Aorta (tissue), 5 donors: ENCODE results near the gene LAMA3. TPM values are rescaled to one million over a fixed set of nuclear protein-coding genes. Genes with fewer than 3 reads are reported as not detected.

Experiments
- ATAC-seq: fragments of 200-7000 bp; cut with Tn5 transposase; one replicate; pipeline ENCODE4 v1.9.1; 2022; ENCODE audit warnings: moderate library complexity; ENCODE audit not compliant: low FRiP score
- DNase-seq, 2 donors: peaks; one replicate each; pipeline ENCODE4 v3.0.0-alpha.2; 2020
- H3K27ac ChIP-seq, 2 donors: one replicate each; pipeline ENCODE4 v1.5.1; 2013; ENCODE audit warnings: low read length in 2 of 2, mild to moderate bottlenecking in 2 of 2, moderate library complexity in 2 of 2, control low read depth in 1 of 2, inconsistent platforms in 1 of 2, low read depth in 1 of 2
- H3K27me3 ChIP-seq, 2 donors: one replicate each; pipeline ENCODE4 v1.6.1; 2013; ENCODE audit warnings: control low read depth in 1 of 2, low read length in 1 of 2, mild to moderate bottlenecking in 1 of 2, moderate library complexity in 1 of 2; ENCODE audit not compliant: insufficient read depth in 2 of 2, control insufficient read depth in 1 of 2
- H3K36me3 ChIP-seq, 2 donors: one replicate each; pipeline ENCODE4 v1.6.1; 2013; ENCODE audit warnings: control low read depth in 1 of 2, low read length in 1 of 2, mild to moderate bottlenecking in 1 of 2; ENCODE audit not compliant: insufficient read depth in 2 of 2, control insufficient read depth in 1 of 2
- H3K4me1 ChIP-seq, 2 donors: one replicate each; pipeline ENCODE4 v1.6.1; 2013; ENCODE audit warnings: low read length in 2 of 2, control low read depth in 1 of 2, mild to moderate bottlenecking in 1 of 2, moderate library complexity in 1 of 2; ENCODE audit not compliant: insufficient read depth in 2 of 2, control insufficient read depth in 1 of 2
- H3K4me3 ChIP-seq, 2 donors: one replicate each; pipeline ENCODE4 v1.5.1; 2013; ENCODE audit warnings: low read length in 2 of 2, control low read depth in 1 of 2, mild to moderate bottlenecking in 1 of 2
- H3K9me3 ChIP-seq: one replicate; pipeline ENCODE4 v1.6.1; 2013; ENCODE audit warnings: mild to moderate bottlenecking, low read length; ENCODE audit not compliant: control insufficient read depth
- WGBS, 2 donors: extraction: QIAGEN DNeasy Blood & Tissue Kit; methylation state at CpG; one replicate each; pipeline ENCODE4 v1.1.7; 2013; 5-methylcytosine and 5-hydroxymethylcytosine counted together
- intact Hi-C, 2 donors: fragments of 100-400 bp; cut with DNase I; formaldehyde crosslinking; loops; one replicate each; pipeline versions ENCODE4 v1.14.2 to v1.15.0; 2022
- polyA plus RNA-seq, 2 donors: library from polyadenylated mRNA; stranded (reverse); fragments of 200-250 nt; gene quantifications; one replicate each; pipeline ENCODE4 v1.2.3, GENCODE V29; 2013
- total RNA-seq, 2 donors: library from RNA; stranded (reverse); fragmentation: NEBNext Ultra II Directional; extraction: Animal tissue kit (Norgen Biotek cat#: 25700); gene quantifications; one replicate each; pipeline ENCODE4 v1.2.1, GENCODE V29; 2021
- donor health status: healthy with polysubstance abuse.
- donor health status: Bipolar disorder and iron deficiency.
- donor health status: DM: no; HTN: no; CAD: no.
- donor health status: DM: no; HTN: no; CAD: no.
- donor health status: DM: yes; HTN: yes; CAD: no.

The LAMA3 gene
- total and polyA plus RNA-seq, 4 donors = 3.4 to 29.0 (median 17.6) TPM

DNA sequence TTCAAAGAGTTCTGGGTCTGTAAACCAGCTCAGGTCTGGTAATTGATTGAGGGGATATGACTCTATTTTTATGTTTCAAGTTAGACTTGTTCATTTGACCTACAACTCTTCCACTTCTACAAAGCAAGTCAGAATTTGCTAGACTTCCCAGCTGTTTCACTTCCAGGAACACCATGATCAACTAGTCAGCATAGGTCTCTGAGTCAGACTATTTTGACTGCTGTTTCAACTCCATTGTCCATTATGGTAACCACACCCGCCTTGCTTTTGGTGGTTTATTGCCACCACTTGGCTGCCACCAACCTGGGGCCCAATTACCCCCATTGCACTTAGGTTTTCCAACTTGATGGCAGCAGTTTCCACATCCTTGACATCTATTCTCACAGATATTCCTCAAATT, 116.6 kb downstream of the LAMA3 start:
- WGBS, 2 donors = 87 to 100% methylated on average over 1 of the region's 1 CpG
- no peak for DNase-seq
- Histone ChIP-seq H3K36me3 (no peaks in the 10 kb centered on the region), H3K4me3 (no peak overlapping the region), H3K27me3 (no peaks in the 10 kb centered on the region), H3K4me1 (no peaks in the 10 kb centered on the region), H3K27ac (no peak overlapping the region), H3K9me3 (no peaks in the 10 kb centered on the region)
- intact Hi-C loops = no loop called here
- no peak for ATAC-seq

DNA sequence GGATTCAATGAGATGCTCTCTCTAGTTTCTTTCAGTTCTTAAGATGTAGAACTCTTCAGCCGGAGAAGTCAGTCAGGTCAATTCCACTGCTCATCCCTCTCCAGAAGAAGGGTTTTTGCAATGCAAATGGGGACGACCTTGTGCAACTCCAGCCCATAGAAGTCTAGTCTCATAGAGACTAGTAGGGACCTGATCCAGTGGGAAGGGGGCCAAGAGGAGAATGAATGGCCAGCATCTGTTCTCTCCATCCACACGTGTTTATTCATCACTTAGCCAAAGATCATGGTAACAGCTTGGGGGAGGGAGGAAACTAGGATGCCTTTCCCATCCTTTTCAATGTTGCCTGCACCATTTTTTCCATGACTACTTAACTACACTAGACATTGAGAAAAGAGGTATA, 120.2 kb downstream of the LAMA3 start:
- no peak overlapping the region for H3K4me3 ChIP-seq
- DNase-seq (no peak), ATAC-seq (no peak)

DNA sequence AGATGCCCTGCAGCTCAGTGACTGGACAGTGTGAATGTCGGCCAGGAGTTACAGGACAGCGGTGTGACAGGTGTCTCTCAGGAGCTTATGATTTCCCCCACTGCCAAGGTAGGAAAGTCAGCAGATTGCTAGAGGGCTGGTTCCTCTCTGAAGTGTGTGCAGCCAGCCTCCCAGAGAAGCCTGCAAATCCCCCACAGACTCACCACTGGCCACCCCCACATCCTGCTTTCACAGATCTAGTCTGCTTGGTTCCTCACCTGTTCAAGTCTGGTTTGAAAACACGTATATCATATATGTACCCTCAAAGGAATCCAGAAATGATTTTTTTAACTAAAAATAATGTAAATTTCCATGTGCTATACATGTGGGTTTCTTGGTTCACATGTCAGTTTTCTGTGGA, 121.1 kb downstream of the LAMA3 start:
- H3K27ac ChIP-seq = no peak overlapping the region
- H3K4me1 ChIP-seq = no peaks in the 10 kb centered on the region
- DNase-seq = no peak
- no peak for ATAC-seq
- no peaks in the 10 kb centered on the region for H3K27me3 ChIP-seq
- H3K9me3 ChIP-seq = no peaks in the 10 kb centered on the region
- no peak overlapping the region for H3K4me3 ChIP-seq
- no peaks in the 10 kb centered on the region for H3K36me3 ChIP-seq
- 89 to 93% methylated on average over 3 of the region's 3 CpGs for WGBS, 2 donors
- intact Hi-C loops = loop anchor here (5.0 to 10.0 kb wide), 5 partner anchors 104 to 296 kb away; no protein-coding TSS in a partner anchor

More for the DNA sequence above, 120.2 kb downstream of the LAMA3 start:
- 55 to 61% methylated on average over 3 of the region's 3 CpGs for WGBS, 2 donors
- Histone ChIP-seq H3K9me3 (no peaks in the 10 kb centered on the region), H3K27me3 (no peaks in the 10 kb centered on the region), H3K4me1 (no peaks in the 10 kb centered on the region), H3K36me3 (no peaks in the 10 kb centered on the region), H3K27ac (no peak overlapping the region)
- intact Hi-C loops = no loop called here

DNA sequence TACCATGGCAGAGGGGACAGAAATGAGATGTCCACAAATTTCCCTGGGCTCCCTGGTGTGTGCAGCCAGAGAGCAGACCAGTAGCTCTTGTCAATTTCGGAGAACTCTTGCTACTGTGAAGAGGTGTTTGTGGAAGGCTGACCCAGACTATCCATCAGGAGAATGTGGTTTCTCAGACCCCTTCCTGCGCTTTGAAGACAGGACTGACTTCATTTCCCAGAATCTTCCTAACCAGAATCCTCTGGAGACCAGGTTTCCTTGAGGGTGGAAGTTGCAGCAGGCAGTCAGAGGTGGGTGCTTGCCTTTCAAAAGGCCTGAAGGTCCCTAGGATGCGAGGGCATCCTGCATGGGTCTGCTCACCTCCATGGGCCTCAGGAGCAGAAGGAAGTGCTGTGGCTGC, 121.9 kb downstream of the LAMA3 start:
- ATAC-seq (no peak), DNase-seq (no peak)
- Histone ChIP-seq H3K36me3 (no peaks in the 10 kb centered on the region), H3K27me3 (no peaks in the 10 kb centered on the region), H3K4me3 (no peak overlapping the region), H3K4me1 (no peaks in the 10 kb centered on the region), H3K9me3 (no peaks in the 10 kb centered on the region), H3K27ac (no peak overlapping the region)
- WGBS, 2 donors = 89 to 90% methylated on average over 3 of the region's 3 CpGs
- intact Hi-C loops = loop anchor here (5.0 to 10.0 kb wide), 5 partner anchors 104 to 296 kb away; no protein-coding TSS in a partner anchor

DNA sequence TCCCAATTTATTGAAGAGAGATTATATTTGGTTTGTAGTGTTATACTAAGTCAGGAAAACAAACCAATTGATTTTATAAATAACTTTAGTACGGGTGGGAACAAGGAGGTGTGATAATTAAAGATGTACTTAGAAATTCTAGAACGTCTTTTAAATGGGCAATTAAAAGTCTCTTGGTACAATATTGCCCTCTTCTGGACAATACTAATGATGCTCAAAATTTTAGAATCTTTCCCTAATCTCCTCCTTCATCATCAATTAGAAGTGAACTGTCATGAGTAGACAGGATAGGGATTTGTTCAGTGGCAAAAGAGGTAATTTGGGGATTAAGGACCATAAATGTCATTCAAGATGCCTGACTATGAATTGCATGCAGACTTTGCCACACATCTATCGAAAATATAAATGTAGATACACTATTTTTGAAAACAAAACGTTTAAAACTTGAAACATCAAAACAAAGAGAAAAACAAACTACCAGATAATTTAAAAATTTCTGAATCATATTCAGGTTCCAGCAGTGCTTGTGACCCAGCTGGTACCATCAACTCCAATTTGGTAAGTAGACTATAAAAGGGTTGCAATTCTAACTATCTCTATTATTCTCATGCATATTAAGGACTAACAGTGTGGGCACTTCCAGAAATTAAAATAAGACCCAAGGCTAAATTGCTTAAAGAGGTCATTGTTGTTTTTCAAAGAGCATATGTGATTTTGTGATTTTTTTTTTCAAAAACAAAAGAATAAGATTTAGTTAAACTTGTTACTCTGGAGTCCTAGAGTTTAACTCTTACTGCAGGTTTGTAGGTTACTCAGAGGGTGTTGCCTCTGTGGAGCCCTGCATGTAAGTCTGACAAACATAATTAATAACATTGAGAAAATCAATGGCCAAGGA, 123.5 kb downstream of the LAMA3 start:
- Histone ChIP-seq H3K4me1 (no peaks in the 10 kb centered on the region), H3K36me3 (no peaks in the 10 kb centered on the region), H3K9me3 (no peaks in the 10 kb centered on the region), H3K4me3 (no peak overlapping the region), H3K27me3 (no peaks in the 10 kb centered on the region), H3K27ac (no peak overlapping the region)
- intact Hi-C loops = loop anchor here (1.0 to 10.0 kb wide), 6 partner anchors 102 to 298 kb away; no protein-coding TSS in a partner anchor
- DNase-seq (no peak), ATAC-seq (no peak)
- WGBS, 2 donors = 35 to 36% methylated on average over 4 of the region's 4 CpGs

DNA sequence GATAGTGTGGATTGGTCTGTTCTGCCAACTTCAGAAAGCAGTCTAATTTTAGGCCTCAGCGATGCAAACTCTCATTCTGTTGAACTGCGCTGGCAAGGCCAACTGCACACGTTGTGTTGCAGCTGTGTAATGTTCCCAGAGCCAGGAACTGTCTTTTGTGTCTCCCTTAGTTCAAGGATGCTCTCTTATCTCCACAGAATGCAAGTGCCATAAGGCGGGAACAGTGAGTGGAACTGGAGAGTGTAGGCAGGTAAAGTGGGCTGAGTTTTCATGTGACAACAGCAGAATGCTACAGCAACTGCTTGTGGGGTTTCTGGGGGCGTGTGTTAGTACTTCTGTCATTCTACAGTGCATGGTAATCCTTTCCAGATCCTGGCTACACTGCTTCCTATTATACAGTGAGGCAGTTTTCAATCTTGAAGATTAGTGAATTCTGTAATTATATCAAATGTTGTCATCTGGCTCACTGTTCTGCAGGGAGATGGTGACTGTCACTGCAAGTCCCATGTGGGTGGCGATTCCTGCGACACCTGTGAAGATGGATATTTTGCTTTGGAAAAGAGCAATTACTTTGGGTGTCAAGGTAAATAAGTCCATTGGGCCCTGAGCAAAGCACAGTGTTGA, 125.8 kb downstream of the LAMA3 start:
- Histone ChIP-seq H3K4me3 (no peak overlapping the region), H3K27ac (peak overlapping the region in 1 of 2 donors; percentile 52), H3K36me3 (no peaks in the 10 kb centered on the region), H3K9me3 (no peaks in the 10 kb centered on the region), H3K27me3 (no peaks in the 10 kb centered on the region), H3K4me1 (no peaks in the 10 kb centered on the region)
- DNase-seq (no peak), ATAC-seq (peak; percentile 6)
- WGBS, 2 donors = 55 to 56% methylated on average over 7 of the region's 7 CpGs
- intact Hi-C loops = loop anchor here (5.0 to 10.0 kb wide), 5 partner anchors 100 to 300 kb away; no protein-coding TSS in a partner anchor

DNA sequence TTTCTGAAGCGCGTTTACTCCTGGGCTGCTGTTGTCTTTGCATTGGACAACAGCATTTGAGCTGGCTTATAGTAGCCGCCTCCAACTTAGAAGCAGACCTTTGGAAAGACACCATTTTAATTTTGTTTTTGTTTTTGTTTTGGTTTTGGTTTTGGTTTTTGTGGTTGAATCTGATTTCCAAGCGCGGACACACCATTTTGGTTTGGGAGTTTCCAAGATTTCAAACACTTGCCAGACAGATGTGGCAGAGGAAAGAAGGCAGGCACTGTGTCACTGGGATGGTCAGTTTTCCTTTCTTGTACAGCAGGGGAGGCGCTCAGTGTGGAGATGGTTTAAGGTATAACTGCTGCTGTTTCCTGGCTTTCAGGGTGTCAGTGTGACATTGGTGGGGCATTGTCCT, 126.8 kb downstream of the LAMA3 start:
- ATAC-seq (no peak), DNase-seq (no peak)
- no peaks in the 10 kb centered on the region for H3K4me1 ChIP-seq
- H3K9me3 ChIP-seq = no peaks in the 10 kb centered on the region
- intact Hi-C loops = loop anchor here (10.0 kb wide), 3 partner anchors 99 to 301 kb away; no protein-coding TSS in a partner anchor
- no peak overlapping the region for H3K27ac ChIP-seq
- WGBS, 2 donors = 97 to 98% methylated on average over 6 of the region's 6 CpGs
- no peak overlapping the region for H3K4me3 ChIP-seq
- no peaks in the 10 kb centered on the region for H3K27me3 ChIP-seq
- H3K36me3 ChIP-seq = no peaks in the 10 kb centered on the region

DNA sequence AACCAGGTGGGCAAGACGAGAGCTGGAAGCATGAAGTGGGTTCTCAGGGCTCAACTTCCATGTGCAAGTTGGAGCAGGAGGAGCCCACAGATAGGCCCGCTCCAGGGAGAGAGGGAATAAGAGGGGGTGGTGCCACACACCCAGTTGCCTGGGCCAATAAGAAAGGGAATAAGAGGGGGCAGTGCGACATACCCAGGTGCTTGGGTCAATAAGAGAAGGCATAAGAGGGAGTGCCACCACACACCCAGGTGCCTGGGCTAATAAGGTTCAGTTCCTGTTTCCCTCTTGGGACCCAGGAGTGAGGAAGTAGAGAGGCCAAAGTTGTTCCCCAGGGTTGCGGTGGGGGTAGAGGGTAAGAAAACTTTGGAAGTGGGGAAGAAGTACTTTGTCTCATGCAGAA, 127.5 kb downstream of the LAMA3 start:
- H3K9me3 ChIP-seq = no peaks in the 10 kb centered on the region
- intact Hi-C loops = loop anchor here (10.0 kb wide), 3 partner anchors 98 to 302 kb away; no protein-coding TSS in a partner anchor
- no peaks in the 10 kb centered on the region for H3K36me3 ChIP-seq
- H3K27me3 ChIP-seq = no peaks in the 10 kb centered on the region
- WGBS, 2 donors = 95 to 98% methylated on average over 4 of the region's 4 CpGs
- H3K4me3 ChIP-seq = no peak overlapping the region
- no peaks in the 10 kb centered on the region for H3K4me1 ChIP-seq
- H3K27ac ChIP-seq = no peak overlapping the region
- ATAC-seq = no peak
- DNase-seq = no peak
